Stomach (tissue), 9 donors: Measurements from ENCODE around the gene CHCHD4. TPM values are rescaled to one million over a fixed set of nuclear protein-coding genes. Genes with fewer than 3 reads are reported as not detected.
A peak's percentile ranks its signal among the peaks of the same experiment; 100 is the strongest.

Experiments
- DNase-seq, 2 donors: peaks; one replicate each; pipeline versions ENCODE4 v3.0.0 to v3.0.0-alpha.2; 2013 to 2019
- H3K27ac ChIP-seq, 5 donors: fragments of 200-600 bp in 4 of 5; sonication (generic) in 4 of 5; one replicate each; pipeline ENCODE4 v1.5.1; 2013 to 2019; ENCODE audit warnings: mild to moderate bottlenecking in 1 of 5, moderate library complexity in 1 of 5
- H3K27me3 ChIP-seq, 3 donors: fragments of 200-600 bp; sonication (generic); one replicate each; pipeline ENCODE4 v1.5.1; 2017 to 2019; ENCODE audit warnings: mixed run types in 1 of 3
- H3K36me3 ChIP-seq, 4 donors: fragments of 200-600 bp; sonication (generic); 1 replicate in 3 of 4; 2 replicates in 1 of 4; pipeline ENCODE4 v1.5.1; 2016 to 2019
- H3K4me1 ChIP-seq, 4 donors: fragments of 200-600 bp; sonication (generic); one replicate each; pipeline ENCODE4 v1.5.1; 2016 to 2019
- H3K4me3 ChIP-seq, 4 donors: fragments of 200-600 bp; sonication (generic) in 3 of 4; one replicate each; pipeline ENCODE4 v1.5.1; 2016 to 2019; ENCODE audit warnings: mild to moderate bottlenecking in 1 of 4
- H3K9me3 ChIP-seq, 4 donors: fragments of 200-600 bp; sonication (generic); one replicate each; pipeline ENCODE4 v1.5.1; 2016 to 2019
- EP300 ChIP-seq: sonication (generic); formaldehyde crosslinking; IDR thresholded peaks from one replicate; pipeline ENCODE4 v1.6.1; 2017; ENCODE audit warnings: antibody characterized with exemption
- POLR2A ChIP-seq, 4 donors: fragments of 450-650 bp; IDR thresholded peaks; one replicate each; pipeline ENCODE4 v1.6.1; 2016; ENCODE audit warnings: antibody characterized with exemption in 4 of 4, control low read depth in 2 of 4, mild to moderate bottlenecking in 1 of 4, moderate library complexity in 1 of 4
- POLR2AphosphoS5 ChIP-seq, 3 donors: sonication (generic); formaldehyde crosslinking; IDR thresholded peaks; one replicate each; pipeline ENCODE4 v1.6.1; 2016; ENCODE audit warnings: antibody characterized with exemption in 3 of 3
- WGBS, 5 donors: extraction: QIAGEN DNeasy Blood & Tissue Kit in 3 of 5; methylation state at CpG; one replicate each; pipeline versions ENCODE4 v1.1.5 to v1.1.7; 2013 to 2018; 5-methylcytosine and 5-hydroxymethylcytosine counted together
- intact Hi-C: fragments of 100-400 bp; cut with DNase I; formaldehyde crosslinking; loops from one replicate; pipeline ENCODE4 v1.15.1; 2023; ENCODE audit warnings: low total_unique reads
- polyA plus RNA-seq, 3 donors: library from polyadenylated mRNA; stranded (reverse); fragments of 200-250 nt; gene quantifications; one replicate each; pipeline ENCODE4 v1.2.3, GENCODE V29; 2013
- total RNA-seq, 5 donors: library from RNA; depleted of rRNA; stranded (reverse); fragments of >200 nt; gene quantifications; one replicate each; pipeline versions ENCODE4 v1.1.0 to v1.2.3, GENCODE V29; 2014 to 2016
- TF ChIP-seq, protein P1 (sequence below), 7 experiments: fragments of 450-650 bp in 4 of 7; fragments of 200-600 bp in 3 of 7; sonication (generic) in 3 of 7; IDR thresholded peaks; one replicate each; pipeline ENCODE4 v1.5.1; 2016 to 2019; ENCODE audit warnings: antibody characterized with exemption in 7 of 7, control low read depth in 2 of 7, mild to moderate bottlenecking in 1 of 7
- donor health status: healthy with polysubstance abuse.
- donor health status: Bipolar disorder and iron deficiency.
- donor health status: healthy.

Gene CHCHD4
- total and polyA plus RNA-seq, 8 donors = 1.7 to 16.1 (median 11.4) TPM

DNA sequence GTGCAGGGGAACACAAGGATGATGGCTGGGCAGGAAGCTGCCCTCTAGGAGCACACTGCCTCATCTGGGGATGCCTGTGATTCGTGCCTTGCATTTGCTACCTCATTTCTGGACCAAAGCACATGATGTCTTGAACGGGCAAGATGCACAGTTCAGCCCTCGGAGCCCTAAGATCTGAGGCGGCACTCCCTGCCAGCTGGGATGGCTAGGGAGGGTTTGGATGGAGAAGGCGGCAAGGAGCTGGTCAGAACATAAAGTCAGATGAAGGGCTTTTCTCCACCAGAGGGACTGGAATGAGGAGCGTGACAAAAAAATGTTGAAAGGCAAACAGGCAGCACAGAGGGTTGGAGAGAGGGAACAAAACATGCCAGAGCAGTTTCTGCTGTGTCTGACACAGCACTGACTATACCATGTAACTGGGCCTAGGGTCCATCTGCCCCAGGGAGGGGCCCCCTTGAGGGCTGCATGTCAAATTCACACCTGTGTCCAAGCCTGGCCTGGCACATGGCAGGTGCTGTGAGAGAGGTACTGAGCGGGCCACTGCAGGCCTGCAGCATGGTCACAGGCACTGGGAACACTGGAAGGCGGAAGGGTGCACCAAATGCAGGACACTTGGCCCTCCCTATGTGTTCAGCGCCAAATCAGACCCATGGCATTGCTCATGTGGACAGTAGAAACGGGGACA is 21.9 kb upstream of the CHCHD4 start:
- WGBS, 5 donors = 85 to 92% (median 90%) methylated on average over 9 to 10 of the region's 10 CpGs

DNA sequence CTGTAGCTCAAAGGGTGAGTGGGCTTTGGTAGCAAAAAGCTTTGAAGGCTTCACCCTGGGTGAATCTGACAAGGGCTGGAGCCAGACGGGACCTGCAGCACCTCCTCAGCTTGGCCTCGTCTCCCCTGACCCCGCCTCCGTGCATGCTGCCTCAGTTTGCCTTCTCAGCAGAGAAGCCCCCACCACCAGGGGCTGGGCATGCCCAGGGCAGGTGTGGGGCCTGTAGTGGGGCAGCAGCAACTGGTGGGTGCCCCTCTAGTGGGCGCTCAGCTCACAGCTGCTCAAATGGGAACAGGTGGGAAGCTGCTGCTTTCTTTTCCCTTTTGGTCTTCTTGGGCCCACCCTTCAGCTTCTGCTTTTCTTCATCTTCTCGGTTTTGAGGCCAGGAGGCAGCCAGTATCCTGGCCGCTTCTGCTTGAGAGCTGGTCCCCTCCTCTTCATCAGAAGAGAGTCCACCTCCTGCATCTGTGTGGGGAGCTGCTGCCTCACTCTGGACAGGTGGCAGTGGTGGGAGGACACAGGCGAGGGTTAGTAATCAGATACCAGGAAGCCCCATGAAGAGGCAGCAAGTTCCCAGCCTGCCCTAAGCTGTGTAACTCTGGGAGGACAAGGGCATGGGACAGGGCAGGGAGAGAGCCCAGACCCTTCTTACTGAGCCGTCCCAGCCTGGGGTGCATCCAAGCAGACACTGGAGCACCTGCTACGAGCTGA is 21.2 kb upstream of the CHCHD4 start:
- Histone ChIP-seq H3K4me3 (no peak overlapping the region), H3K27ac (peak overlapping the region in 4 of 5 donors; percentile 81 to 92 (median 88)), H3K4me1 (peaks cover 22 to 46% (median 33%) of the 10 kb centered on the region in 4 donors), H3K27me3 (no peaks in the 10 kb centered on the region), H3K9me3 (no peaks in the 10 kb centered on the region), H3K36me3 (peaks cover 35 to 74% (median 72%) of the 10 kb centered on the region in 4 donors)
- DNase-seq = peak in 1 of 2 donors; percentile 20
- WGBS, 5 donors = 84 to 95% (median 87%) methylated on average over 9 to 10 of the region's 10 CpGs
- no peak for TF ChIP-seq POLR2AphosphoS5 (IDR thresholded peaks at IDR 0.05)
- TF ChIP-seq POLR2A (IDR thresholded peaks at IDR 0.05) = no peak
- TF ChIP-seq EP300 = no peak
- TF ChIP-seq, protein P1, sequence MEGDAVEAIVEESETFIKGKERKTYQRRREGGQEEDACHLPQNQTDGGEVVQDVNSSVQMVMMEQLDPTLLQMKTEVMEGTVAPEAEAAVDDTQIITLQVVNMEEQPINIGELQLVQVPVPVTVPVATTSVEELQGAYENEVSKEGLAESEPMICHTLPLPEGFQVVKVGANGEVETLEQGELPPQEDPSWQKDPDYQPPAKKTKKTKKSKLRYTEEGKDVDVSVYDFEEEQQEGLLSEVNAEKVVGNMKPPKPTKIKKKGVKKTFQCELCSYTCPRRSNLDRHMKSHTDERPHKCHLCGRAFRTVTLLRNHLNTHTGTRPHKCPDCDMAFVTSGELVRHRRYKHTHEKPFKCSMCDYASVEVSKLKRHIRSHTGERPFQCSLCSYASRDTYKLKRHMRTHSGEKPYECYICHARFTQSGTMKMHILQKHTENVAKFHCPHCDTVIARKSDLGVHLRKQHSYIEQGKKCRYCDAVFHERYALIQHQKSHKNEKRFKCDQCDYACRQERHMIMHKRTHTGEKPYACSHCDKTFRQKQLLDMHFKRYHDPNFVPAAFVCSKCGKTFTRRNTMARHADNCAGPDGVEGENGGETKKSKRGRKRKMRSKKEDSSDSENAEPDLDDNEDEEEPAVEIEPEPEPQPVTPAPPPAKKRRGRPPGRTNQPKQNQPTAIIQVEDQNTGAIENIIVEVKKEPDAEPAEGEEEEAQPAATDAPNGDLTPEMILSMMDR (IDR thresholded peaks at IDR 0.05) = no peak
- intact Hi-C loops = no loop called here

More for the DNA sequence above, 21.9 kb upstream of the CHCHD4 start:
- Histone ChIP-seq H3K4me3 (no peak overlapping the region), H3K4me1 (peaks cover 22 to 44% (median 33%) of the 10 kb centered on the region in 4 donors), H3K9me3 (no peaks in the 10 kb centered on the region), H3K27me3 (no peaks in the 10 kb centered on the region), H3K36me3 (peaks cover 35 to 74% (median 72%) of the 10 kb centered on the region in 4 donors), H3K27ac (peak overlapping the region in 4 of 5 donors; percentile 27 to 92 (median 88))
- peak in 1 of 2 donors; percentile 2 for DNase-seq
- no peak for TF ChIP-seq POLR2A (IDR thresholded peaks at IDR 0.05)
- no peak for TF ChIP-seq EP300
- TF ChIP-seq, protein P1 (IDR thresholded peaks at IDR 0.05) = no peak
- TF ChIP-seq POLR2AphosphoS5 (IDR thresholded peaks at IDR 0.05) = no peak
- intact Hi-C loops = no loop called here

DNA sequence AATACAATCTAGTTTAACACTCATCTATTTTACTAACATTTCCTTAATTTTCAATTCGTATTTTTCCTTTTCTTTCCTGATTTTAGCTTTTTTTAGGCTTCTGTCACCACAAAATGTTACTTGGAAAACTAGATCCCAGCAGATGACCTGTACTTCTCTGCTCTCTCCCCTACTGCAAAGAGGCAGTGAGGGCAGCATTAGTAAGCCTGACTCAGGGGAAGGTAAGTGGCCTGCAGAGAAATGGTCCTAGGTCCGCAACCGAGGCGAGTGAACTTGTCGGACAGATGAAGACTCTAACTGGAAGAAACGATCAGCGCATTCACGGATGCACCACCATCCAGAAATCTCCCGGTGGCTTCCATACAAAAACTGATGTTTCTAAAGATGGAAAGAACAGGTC is 20.6 kb upstream of the CHCHD4 start:
- Histone ChIP-seq H3K4me3 (no peak overlapping the region), H3K36me3 (peaks cover 35 to 74% (median 72%) of the 10 kb centered on the region in 4 donors), H3K27ac (peak overlapping the region in 4 of 5 donors; percentile 81 to 92 (median 88)), H3K9me3 (no peaks in the 10 kb centered on the region), H3K27me3 (no peaks in the 10 kb centered on the region), H3K4me1 (peaks cover 22 to 46% (median 33%) of the 10 kb centered on the region in 4 donors)
- intact Hi-C loops = no loop called here
- DNase-seq = peak in 1 of 2 donors; percentile 19
- TF ChIP-seq, protein P1 (IDR thresholded peaks at IDR 0.05) = no peak
- TF ChIP-seq POLR2AphosphoS5 (IDR thresholded peaks at IDR 0.05) (no peak), POLR2A (IDR thresholded peaks at IDR 0.05) (no peak), EP300 (no peak)
- WGBS, 5 donors = 85 to 94% (median 92%) methylated on average over 9 of the region's 9 CpGs

DNA sequence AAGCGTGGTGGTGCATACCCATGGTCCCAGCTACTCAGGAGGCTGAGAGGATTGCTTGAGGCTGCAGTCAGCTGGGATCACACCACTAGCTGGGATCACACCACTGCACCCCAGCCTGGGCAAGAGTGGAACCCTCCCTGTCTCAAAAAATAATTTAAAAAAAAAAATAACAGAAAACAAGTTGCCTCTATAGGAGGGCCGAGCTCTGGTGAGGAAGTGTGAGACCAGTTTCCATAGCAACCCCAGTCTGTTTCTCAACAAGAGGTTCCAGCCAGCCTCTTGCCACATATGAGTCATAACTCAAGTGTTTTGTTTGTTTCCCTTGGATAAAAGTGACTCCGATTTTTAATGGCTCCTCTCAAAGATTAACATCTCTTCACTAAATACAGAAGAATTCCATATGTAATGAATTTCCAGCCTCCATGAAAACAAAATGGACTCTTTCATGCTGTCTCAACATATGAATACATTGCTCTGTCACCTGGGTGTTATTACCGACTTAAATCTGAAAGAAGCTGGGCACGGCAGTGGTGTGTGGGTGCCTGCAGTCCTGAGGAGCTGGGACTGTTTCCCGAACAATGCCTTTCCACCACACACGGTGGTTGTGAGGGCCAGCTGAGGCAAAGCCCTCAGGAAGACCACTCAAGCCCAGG is 19.9 kb upstream of the CHCHD4 start:
- WGBS, 5 donors = 9 to 12% (median 11%) methylated on average over 7 of the region's 7 CpGs
- H3K4me3 ChIP-seq = peak overlapping the region in 3 of 4 donors; percentile 7 to 18 (median 15)
- peak overlapping the region; percentile 81 to 92 (median 85) for H3K27ac ChIP-seq
- intact Hi-C loops = no loop called here
- no peak for TF ChIP-seq POLR2A (IDR thresholded peaks at IDR 0.05)
- peak; percentile 55 to 88 (median 68) for TF ChIP-seq POLR2AphosphoS5 (IDR thresholded peaks at IDR 0.05)
- DNase-seq = peak; percentile 67 to 97
- H3K36me3 ChIP-seq = peaks cover 35 to 75% (median 73%) of the 10 kb centered on the region in 4 donors
- peaks cover 22 to 46% (median 33%) of the 10 kb centered on the region in 4 donors for H3K4me1 ChIP-seq
- no peaks in the 10 kb centered on the region for H3K27me3 ChIP-seq
- no peaks in the 10 kb centered on the region for H3K9me3 ChIP-seq
